Activated CD4-positive, alpha-beta T cell treated with anti-CD3 and anti-CD28 coated beads, Interleukin-2, amount 50 U/mL, for 1 hour (primary cell): ENCODE results near the gene LINC01488.

Source experiments
- DNase-seq: peaks from one replicate; pipeline ENCODE4 v3.0.0-alpha.2; 2020

Gene LINC01488

GRCh38 chr11:69481393-69481844 lies at the start of gene LINC01488:
TSS of gene LINC01488 (plus strand) at chr11:69481663.
- no peak for DNase-seq

- no peak for DNase-seq
Measured at GRCh38 chr11:69431893-69432738, 49.3 kb upstream of the LINC01488 start.

- no peak for DNase-seq
Measured at GRCh38 chr11:69433741-69434140, 47.7 kb upstream of the LINC01488 start.

- no peak for DNase-seq
Measured at GRCh38 chr11:69434471-69434931, 47.0 kb upstream of the LINC01488 start.

- no peak for DNase-seq
Measured at GRCh38 chr11:69435161-69435986, 46.1 kb upstream of the LINC01488 start.

GRCh38 chr11:69436041-69436982 lies 45.2 kb upstream of the LINC01488 start:
- DNase-seq: no peak

- no peak for DNase-seq
Measured at GRCh38 chr11:69437001-69437875, 44.2 kb upstream of the LINC01488 start.

- DNase-seq: no peak
Measured at GRCh38 chr11:69437876-69438205, 43.6 kb upstream of the LINC01488 start.

- DNase-seq: no peak
Measured at GRCh38 chr11:69438286-69438920, 43.1 kb upstream of the LINC01488 start.

- DNase-seq: no peak
Measured at GRCh38 chr11:69439127-69439526, 42.3 kb upstream of the LINC01488 start.

- DNase-seq: no peak
Measured at GRCh38 chr11:69439651-69440464, 41.6 kb upstream of the LINC01488 start.

GRCh38 chr11:69440876-69441275 lies 40.6 kb upstream of the LINC01488 start:
- DNase-seq: no peak

- no peak for DNase-seq
Measured at GRCh38 chr11:69442012-69442806, 39.3 kb upstream of the LINC01488 start.

- no peak for DNase-seq
Measured at GRCh38 chr11:69442807-69443137, 38.7 kb upstream of the LINC01488 start.

- DNase-seq: peak; percentile 50
Measured at GRCh38 chr11:69443138-69443967, 38.1 kb upstream of the LINC01488 start.

- no peak for DNase-seq
Measured at GRCh38 chr11:69443968-69444364, 37.5 kb upstream of the LINC01488 start.

- no peak for DNase-seq
Measured at GRCh38 chr11:69444381-69445130, 36.9 kb upstream of the LINC01488 start.

- DNase-seq: no peak
Measured at GRCh38 chr11:69445131-69445470, 36.4 kb upstream of the LINC01488 start.
